Adrenal gland (tissue), 12 donors: ENCODE data around the gene FAXDC2. TPM values are rescaled to one million over a fixed set of nuclear protein-coding genes. Genes with fewer than 3 reads are reported as not detected.
A peak's percentile ranks its signal among the peaks of the same experiment; 100 is the strongest.

Experiments
- DNase-seq, 7 donors: peaks; one replicate each; pipeline ENCODE4 v3.0.0-alpha.2; 2019 to 2020
- H3K27ac ChIP-seq, 5 donors: fragments of 200-600 bp; sonication (generic) in 4 of 5; 1 replicate in 3 of 5; 2 replicates in 2 of 5; pipeline versions ENCODE4 v1.5.1 to v1.8.0; 2016 to 2020; ENCODE audit warnings: mild to moderate bottlenecking in 1 of 5
- H3K27me3 ChIP-seq: fragments of 200-600 bp; 2 replicates; pipeline ENCODE4 v1.8.0; 2021
- H3K36me3 ChIP-seq, 2 donors: fragments of 200-600 bp; replicated peaks in 1 of 2; 1 replicate in 1 of 2; 2 replicates in 1 of 2; pipeline versions ENCODE4 v1.5.1 to v1.8.0; 2018 to 2022
- H3K4me1 ChIP-seq, 2 donors: fragments of 200-600 bp; replicated peaks in 1 of 2; 1 replicate in 1 of 2; 2 replicates in 1 of 2; pipeline versions ENCODE4 v1.5.1 to v1.8.0; 2018 to 2021
- H3K4me3 ChIP-seq, 4 donors: fragments of 200-600 bp; sonication (generic) in 3 of 4; one replicate each; pipeline ENCODE4 v1.5.1; 2016 to 2018
- H3K9me3 ChIP-seq, 3 donors: fragments of 200-600 bp; sonication (generic) in 1 of 3; replicated peaks in 1 of 3; 1 replicate in 2 of 3; 2 replicates in 1 of 3; pipeline versions ENCODE4 v1.5.1 to v1.8.0; 2016 to 2021
- CTCF ChIP-seq, 6 experiments: fragments of 450-650 bp in 4 of 6; fragments of 200-600 bp in 2 of 6; sonication (generic) in 1 of 6; IDR thresholded peaks; 1 replicate in 5 of 6; 2 replicates in 1 of 6; pipeline versions ENCODE4 v1.5.1 to v1.8.0; 2016 to 2021; ENCODE audit warnings: antibody characterized with exemption in 6 of 6, mild to moderate bottlenecking in 2 of 6, moderate library complexity in 1 of 6
- POLR2A ChIP-seq, 2 donors: fragments of 450-650 bp; IDR thresholded peaks; one replicate each; pipeline ENCODE4 v1.6.1; 2017; ENCODE audit warnings: antibody characterized with exemption in 2 of 2, mild to moderate bottlenecking in 2 of 2, moderate library complexity in 1 of 2
- WGBS, 4 donors: extraction: QIAGEN DNeasy Blood & Tissue Kit in 2 of 4; methylation state at CpG; one replicate each; pipeline versions ENCODE4 v1.1.5 to v1.1.7; 2013 to 2017; 5-methylcytosine and 5-hydroxymethylcytosine counted together
- intact Hi-C, 2 donors: fragments of 100-400 bp; cut with DNase I; formaldehyde crosslinking; loops; one replicate each; pipeline versions ENCODE4 v1.14.1 to v1.15.0; 2022 to 2023
- polyA plus RNA-seq, 3 donors: library from polyadenylated mRNA; stranded (reverse); fragments of 200-250 nt in 2 of 3; fragments of 350-450 nt in 1 of 3; fragmentation: Illumina TruSeq in 1 of 3; extraction: RNeasy Lipid Tissue Mini Kit (QIAGEN cat#74804) in 1 of 3; gene quantifications; one replicate each; pipeline ENCODE4 v1.2.3, GENCODE V29; 2013 to 2014
- total RNA-seq, 9 donors: library from RNA; depleted of rRNA in 4 of 9; stranded (reverse); fragments of >200 nt in 4 of 9; fragments of 120-200 nt in 1 of 9; fragmentation: NEBNext Ultra II Directional in 1 of 9; extraction: Animal tissue kit (Norgen Biotek cat#: 25700) in 1 of 9; gene quantifications; one replicate each; pipeline versions ENCODE4 v1.1.0 to v1.2.4, GENCODE V29; 2013 to 2023
- donor health status: healthy with polysubstance abuse.
- donor health status: Bipolar disorder and iron deficiency.
- donor health status: DM: yes; HTN: yes; CAD: no.
- donor health status: DM: no; HTN: no; CAD: no.
- donor health status: DM: no; HTN: no; CAD: no.
- donor health status: DM: yes; HTN: yes; CAD: no.

FAXDC2 gene
- total and polyA plus RNA-seq, 12 donors = 12.2 to 86.2 (median 44.0) TPM

GRCh38 chr5:154820383-154820782 lies 30.0 kb downstream of the FAXDC2 start:
- Histone ChIP-seq H3K27me3 (no peaks in the 10 kb centered on the region), H3K9me3 (no peaks in the 10 kb centered on the region), H3K4me1 (peaks cover 12 to 33% of the 10 kb centered on the region in 2 donors), H3K4me3 (no peak overlapping the region), H3K36me3 (peaks cover 0 to 78% of the 10 kb centered on the region in 2 donors), H3K27ac (no peak overlapping the region)
- WGBS, 4 donors = 93 to 96% (median 94%) methylated on average over 4 to 5 of the region's 5 CpGs
- TF ChIP-seq POLR2A (IDR thresholded peaks at IDR 0.05) = no peak
- DNase-seq = no peak
- intact Hi-C loops = no loop called here

GRCh38 chr5:154819546-154819945 lies 30.9 kb downstream of the FAXDC2 start:
- TF ChIP-seq CTCF (IDR thresholded peaks at IDR 0.05) (no peak), POLR2A (IDR thresholded peaks at IDR 0.05) (no peak)
- Histone ChIP-seq H3K27ac (no peak overlapping the region), H3K4me1 (peaks cover 12 to 33% of the 10 kb centered on the region in 2 donors), H3K27me3 (no peaks in the 10 kb centered on the region), H3K36me3 (peaks cover 0 to 85% of the 10 kb centered on the region in 2 donors), H3K4me3 (no peak overlapping the region), H3K9me3 (no peaks in the 10 kb centered on the region)
- intact Hi-C loops = no loop called here
- DNase-seq = no peak
- 85 to 94% (median 87%) methylated on average over 6 to 7 of the region's 7 CpGs for WGBS, 4 donors

- H3K27me3 ChIP-seq = no peaks in the 10 kb centered on the region
- H3K36me3 ChIP-seq = peaks cover 0 to 85% of the 10 kb centered on the region in 2 donors
- H3K9me3 ChIP-seq = no peaks in the 10 kb centered on the region
- intact Hi-C loops = no loop called here
- peak overlapping the region in 2 of 5 donors; percentile 37 to 51 for H3K27ac ChIP-seq
- TF ChIP-seq CTCF (IDR thresholded peaks at IDR 0.05) = no peak
- no peak for TF ChIP-seq POLR2A (IDR thresholded peaks at IDR 0.05)
- DNase-seq = peak in 1 of 7 donors; percentile 27
- 21 to 44% (median 43%) methylated on average over 2 of the region's 2 CpGs for WGBS, 4 donors
- H3K4me1 ChIP-seq = peaks cover 12 to 30% of the 10 kb centered on the region in 2 donors
- H3K4me3 ChIP-seq = no peak overlapping the region
Observed at GRCh38 chr5:154818471-154819116, 31.8 kb downstream of the FAXDC2 start.

- Histone ChIP-seq H3K4me1 (peaks cover 6 to 22% of the 10 kb centered on the region in 2 donors), H3K27me3 (no peaks in the 10 kb centered on the region), H3K9me3 (no peaks in the 10 kb centered on the region), H3K36me3 (peaks cover 0 to 89% of the 10 kb centered on the region in 2 donors), H3K27ac (peak overlapping the region in 2 of 5 donors; percentile 15 to 51), H3K4me3 (no peak overlapping the region)
- no peak for DNase-seq
- 66 to 85% (median 81%) methylated on average over 3 to 6 of the region's 6 CpGs for WGBS, 4 donors
- intact Hi-C loops = no loop called here
- TF ChIP-seq CTCF (IDR thresholded peaks at IDR 0.05) (no peak), POLR2A (IDR thresholded peaks at IDR 0.05) (no peak)
Observed at GRCh38 chr5:154817815-154818214, 32.6 kb downstream of the FAXDC2 start.
